GM21423 (cell line): ENCODE data around the gene CASR.

Experiments
- ATAC-seq: cut with Tn5 transposase; IDR thresholded peaks from one replicate; pipeline ENCODE4 v1.9.1; 2021; ENCODE audit warnings: mild to moderate bottlenecking, moderate library complexity; ENCODE audit not compliant: unreplicated experiment

The CASR gene

DNA sequence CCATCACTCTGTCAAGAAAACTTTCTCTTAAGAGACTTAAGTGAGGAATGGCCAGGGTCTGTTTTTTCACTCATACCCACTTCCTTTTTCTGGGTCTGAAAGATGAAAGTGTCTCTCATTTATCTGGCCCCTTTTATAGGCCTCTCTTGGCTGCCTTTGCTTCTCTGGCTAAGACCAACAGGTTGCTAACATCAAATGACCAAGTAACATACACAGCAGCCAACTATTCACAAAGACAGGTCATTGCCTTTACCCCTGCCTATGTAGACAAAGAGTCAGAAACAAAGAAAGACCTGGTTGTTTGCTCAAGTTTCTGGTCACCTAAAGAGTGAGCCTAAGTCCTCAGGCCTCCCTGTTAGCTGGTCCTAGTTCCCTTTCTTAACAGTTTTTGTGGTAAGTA is 117.6 kb downstream of the CASR start:
- ATAC-seq = peak; percentile 49

DNA sequence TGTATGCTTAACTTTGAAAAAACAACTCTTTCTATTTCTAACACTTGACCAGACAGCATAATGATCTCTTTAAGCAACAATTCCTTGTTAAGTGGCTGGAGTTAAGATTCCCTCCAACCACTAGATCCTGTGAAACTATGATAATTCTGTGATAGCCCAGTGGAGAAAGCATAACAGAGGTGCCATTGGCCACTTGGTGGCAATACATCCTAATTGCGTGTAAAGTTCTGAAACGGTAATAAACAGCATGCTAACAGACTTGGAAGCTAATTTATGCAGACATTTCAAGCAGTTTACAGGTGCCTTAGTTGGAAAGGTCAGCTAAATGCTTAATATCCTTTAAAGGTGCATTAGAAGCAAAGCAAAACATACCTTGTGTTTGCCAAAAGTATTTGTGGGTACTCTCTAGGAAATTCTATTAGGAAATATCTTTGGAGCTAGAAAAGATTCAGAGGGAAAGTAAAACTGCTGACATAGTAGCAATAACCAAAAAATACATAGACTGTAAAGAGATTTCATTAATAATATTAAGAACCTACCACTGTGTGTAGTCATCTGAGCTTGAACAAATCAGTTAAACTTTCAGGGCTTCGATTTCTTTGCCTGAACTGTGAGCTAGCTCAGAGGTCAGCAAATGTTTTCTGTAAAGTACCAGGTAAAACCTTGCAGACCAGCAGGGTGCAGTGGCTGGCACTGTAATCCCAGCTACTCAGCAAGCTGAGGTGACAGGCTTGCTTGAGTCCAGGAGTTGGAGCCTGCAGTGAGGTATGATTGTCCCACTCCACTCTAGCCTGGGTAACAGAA is 122.6 kb downstream of the CASR start:
- no peak for ATAC-seq

DNA sequence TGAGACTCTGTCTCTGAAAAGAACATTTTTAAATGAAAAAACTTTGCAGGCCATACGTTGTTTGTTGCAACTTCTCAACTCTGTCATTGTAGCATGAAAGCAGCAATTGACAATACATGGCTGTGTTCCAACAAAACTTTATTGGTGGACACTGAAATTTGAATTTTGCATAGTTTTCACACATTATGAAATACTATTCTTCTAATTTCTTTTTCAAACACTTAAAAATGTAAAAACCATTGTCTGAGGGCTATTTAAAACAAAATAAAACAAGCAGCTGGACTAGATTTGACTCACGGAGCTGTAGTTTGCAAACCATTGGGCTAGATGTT is 123.1 kb downstream of the CASR start:
- no peak for ATAC-seq

DNA sequence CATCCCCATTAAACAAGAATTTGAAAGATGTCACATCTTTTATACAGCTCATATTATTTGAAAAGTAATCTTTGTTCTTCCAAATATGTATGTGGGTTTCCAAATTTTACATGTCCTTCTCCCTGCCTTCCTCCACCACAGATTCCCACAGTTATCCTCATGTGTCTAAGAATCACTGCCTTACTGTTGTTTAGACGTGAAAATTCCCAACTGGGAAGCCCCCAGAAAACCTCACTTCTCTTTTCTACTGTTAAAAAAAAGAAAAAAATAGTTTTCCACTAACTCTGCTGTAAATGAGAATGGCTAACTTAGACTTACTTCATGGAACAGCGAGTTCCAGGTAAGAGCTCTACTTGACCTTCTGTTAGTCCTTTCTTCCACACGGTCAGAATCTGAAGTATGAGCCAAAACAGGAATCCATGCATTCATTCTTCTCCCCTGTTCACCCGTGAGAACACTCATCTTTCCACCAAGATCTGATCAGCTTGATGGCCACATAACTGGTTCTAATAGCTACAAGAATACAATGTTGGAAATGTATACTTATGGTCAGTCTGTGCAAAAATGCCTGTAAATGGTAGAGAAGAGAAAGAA is 123.7 kb downstream of the CASR start:
- ATAC-seq = no peak

DNA sequence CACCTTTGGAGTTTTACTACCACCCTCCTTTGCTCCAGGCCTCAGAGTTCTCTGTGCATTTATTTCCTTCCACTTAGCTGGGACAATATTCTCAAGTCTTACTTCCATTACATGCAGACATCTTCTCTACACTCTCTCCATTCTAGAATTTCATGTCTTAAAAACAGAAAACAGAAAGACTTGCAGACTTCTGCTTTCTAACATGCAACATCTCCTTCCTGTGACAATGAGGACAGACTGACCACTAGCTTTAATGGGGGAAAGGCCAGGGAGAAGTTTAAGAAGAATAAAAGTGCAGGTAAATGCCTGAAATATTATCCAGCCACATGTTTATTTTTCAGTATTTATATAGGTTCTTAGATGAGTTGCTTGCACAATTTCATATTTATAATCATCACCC is 124.5 kb downstream of the CASR start:
- ATAC-seq = no peak

DNA sequence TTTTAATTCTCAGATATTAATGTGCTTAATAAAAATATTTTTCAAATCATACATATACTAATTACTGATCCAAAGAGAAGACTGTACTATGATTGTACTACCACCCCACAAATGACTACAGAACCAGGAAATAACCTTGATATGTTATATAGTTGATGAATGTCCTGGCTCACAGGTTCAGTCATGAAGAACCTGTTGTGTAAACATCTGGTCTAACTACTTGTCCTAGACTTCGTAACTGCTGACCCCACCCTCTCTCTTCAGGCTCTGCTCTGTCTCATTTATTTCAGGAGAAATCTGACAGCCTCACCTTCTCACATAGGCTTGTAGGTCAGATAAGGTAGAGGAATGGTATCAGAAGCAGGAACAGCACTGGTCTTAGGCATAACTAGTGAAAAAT is 126.9 kb downstream of the CASR start:
- ATAC-seq = no peak

DNA sequence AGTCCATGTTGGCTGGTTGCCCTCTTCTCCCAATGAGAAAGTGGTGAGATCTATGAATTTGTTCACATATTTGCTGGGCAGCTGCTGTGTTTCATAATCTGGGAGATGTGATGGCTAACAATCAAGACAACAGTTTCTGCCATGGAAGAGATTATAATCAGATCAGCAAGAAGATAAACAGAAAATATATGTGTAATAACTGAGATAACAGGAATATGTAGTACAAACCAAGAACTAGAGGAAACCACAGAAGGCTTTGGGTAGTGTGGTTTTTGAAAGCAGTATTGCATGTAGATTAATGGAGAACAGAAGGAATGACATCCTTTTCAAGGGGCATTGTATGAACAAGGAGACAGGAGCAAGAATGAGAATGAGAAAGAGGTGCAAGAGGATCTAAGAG is 129.4 kb downstream of the CASR start:
- no peak for ATAC-seq

DNA sequence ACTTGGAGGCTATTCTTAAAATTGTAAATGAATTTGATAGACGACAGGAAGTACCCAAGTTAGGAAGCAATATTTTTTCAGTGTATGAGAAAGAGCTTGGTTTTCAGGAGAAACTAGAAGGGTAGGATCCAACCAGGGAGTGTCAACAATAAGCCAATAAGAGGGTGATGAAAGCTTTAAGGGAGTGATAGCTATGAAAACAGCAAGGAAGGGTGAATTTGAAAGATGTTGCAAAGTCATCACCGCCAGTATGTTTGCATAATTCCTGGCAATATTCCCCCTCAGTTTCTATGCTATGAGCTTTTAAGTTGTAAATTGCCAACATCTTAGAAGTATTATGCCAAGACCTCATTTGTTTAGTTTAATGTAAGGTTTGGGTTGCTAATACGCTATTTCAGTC is 129.8 kb downstream of the CASR start:
- ATAC-seq = no peak

DNA sequence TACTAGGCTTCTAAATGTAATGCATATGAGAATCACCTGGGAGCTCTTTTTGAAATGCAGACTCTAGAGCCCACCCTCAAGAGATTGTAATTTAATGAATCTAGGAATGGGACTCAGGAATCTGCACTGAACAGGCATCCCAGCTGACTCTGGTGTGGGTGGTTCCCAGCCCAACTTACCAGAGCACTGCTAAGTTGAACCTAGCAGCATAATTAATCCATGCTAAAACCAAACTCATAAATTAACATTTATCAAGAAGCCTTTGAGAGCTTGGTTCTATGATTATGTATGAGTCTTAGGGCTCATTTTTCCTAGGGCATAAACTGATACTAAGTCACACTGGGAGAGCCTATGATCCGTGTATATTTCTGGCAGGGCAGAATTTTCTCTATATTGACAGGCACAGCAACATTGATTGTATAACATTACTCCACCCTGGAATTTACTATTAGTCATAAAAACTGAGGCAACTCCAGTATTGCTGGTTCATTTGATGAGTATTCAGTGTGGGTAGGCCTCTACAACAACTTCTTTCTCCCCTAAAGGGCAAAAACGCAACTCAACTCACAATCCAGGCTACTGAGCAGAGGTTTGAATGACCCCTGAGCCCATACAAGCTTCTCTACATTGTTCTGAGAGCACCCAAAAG is 130.9 kb downstream of the CASR start:
- ATAC-seq = no peak

DNA sequence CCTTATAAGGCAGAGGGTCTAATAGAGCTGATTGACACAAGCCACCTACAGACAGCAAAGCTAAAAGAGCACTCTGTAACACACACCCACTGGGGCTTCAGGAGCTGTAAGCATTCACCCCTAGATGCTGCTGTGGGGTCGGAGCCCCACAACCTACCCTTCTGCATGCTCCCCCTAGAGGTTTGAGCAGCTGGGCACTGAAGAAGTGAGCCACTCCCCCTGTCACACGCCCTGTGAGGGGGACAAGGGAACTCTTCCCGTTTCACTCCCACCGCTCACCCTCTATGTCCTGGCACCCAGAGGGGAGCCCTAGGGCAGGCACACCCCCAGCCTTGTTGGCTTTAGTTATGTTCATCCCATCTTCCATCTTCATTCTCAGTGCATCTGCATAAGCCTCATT is 132.2 kb downstream of the CASR start:
- ATAC-seq = no peak

DNA sequence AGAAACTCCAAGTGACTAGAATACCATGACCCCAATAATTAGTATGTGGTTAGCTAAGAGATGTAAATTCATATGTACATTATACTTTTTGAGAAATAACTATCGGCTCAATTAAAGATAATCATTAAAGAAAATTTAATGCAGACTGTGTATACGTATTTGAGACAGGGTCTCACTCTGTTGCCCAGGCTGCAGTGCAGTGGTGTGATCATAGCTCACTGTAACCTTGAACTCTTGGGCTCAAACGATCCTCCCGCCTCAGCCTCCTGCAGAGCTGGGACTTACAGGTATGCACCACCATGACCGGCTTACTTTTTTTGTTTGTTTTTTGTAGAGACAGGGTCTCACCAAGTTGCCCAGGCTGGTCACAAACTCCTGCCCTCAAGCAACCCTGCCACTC is 132.9 kb downstream of the CASR start:
- no peak for ATAC-seq

DNA sequence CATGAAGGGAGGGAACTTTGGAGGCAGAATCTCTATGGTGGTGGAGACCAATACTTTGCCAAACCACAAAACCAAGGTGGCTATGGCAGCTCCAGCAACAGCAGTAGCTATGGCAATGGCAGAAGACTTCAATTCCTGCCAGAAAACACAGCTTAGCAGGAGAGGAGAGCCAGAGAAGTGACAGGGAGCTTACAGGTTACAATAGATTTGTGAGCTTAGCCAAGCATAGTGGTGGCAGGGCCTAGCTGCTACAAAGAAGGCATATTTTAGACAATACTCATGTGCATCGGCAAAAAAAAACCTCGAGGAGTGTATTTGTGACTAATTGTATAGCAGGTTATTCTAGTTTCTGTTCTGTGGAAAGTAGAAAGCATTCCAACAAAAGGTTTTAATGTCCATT is 135.2 kb downstream of the CASR start:
- ATAC-seq = no peak

DNA sequence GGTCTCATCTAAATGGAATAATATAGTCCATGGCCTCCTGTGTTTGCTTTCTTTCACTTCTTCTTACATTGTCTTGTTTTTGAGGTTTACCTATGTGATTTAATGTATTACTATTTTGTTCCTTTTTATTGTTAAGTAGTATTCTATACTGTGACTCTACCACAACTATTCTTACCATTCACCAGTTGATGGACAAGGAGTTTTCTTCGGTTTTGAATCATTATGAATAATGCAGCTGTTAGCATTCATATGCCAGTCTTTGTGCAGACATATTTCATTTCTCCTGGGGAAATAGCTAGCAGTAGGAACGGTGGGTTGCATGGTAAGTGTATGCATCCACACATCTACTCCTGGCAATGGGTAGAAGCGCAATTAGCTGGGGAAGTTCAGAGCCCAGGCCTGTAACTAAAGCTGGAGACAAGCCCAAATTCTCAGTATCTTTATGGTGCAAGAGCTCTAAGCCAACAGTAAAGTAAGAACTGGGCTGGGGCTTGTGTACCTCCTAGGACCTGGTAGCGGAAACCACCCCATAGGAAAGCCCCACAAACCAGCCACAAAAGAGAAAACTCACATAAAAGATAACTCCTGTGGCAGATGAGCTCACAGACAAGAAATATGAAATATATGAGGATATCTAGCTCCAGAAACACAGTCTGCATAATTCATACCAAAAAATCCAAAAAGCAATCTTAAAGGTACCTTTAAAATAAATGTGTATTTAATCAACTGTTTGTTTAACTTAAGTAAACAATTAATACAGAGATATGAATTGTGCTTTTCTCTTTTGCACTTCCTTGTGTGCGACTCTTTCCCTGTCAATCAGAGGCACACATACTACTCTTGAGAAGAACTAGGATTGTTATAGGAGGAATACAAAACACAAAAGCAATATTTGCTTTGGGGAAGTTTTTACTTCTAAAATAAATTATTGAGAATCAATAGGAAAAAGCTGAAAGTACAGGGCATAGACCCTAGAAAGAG is 138.9 kb downstream of the CASR start:
- ATAC-seq = peak; percentile 65

DNA sequence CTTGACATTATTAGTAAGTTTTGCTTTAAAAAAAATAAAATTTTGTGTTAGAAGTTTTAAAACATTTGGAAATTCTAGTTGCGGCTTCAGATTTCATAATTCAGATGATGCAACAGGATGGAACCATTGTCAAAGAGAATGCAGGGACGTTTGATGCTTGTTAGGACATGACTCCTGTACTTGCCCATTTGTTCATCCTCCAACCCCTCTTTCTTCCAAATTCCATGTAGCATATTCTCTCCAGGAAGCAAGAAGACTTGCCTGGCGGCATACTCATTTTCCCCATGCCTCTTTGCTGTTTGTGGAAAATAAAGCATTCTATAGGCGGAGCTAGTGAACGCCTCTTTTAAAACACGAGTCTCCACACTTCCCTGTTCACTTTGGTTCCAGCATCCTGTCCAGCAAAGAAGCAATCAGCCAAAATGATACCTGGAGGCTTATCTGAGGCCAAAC is 141.4 kb downstream of the CASR start, which contains the start of gene CSTA:
Gene CSTA (plus strand): TSS at position 378 of the 453 bp plus-strand sequence. CDS start 45 bp downstream, at position 423.
- ATAC-seq = no peak

DNA sequence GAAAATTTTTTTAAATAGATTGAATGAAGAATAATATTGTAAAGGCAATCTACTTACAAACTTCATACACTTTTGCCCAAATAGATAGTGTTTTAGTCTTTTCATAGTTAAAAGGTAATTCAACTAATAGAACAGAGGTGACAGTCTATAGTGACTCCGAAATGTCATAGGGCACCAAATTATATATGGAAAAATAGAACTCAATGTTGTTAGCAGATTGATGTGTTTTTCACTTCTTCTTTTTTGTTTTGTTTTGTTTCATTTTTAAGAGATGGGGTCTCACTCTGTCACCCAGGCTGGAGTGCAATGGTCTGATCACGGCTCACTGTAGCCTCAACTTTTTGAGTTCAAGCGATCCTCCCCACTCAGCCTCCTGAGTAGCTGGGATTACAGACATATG is 142.3 kb downstream of the CASR start:
- ATAC-seq = no peak

DNA sequence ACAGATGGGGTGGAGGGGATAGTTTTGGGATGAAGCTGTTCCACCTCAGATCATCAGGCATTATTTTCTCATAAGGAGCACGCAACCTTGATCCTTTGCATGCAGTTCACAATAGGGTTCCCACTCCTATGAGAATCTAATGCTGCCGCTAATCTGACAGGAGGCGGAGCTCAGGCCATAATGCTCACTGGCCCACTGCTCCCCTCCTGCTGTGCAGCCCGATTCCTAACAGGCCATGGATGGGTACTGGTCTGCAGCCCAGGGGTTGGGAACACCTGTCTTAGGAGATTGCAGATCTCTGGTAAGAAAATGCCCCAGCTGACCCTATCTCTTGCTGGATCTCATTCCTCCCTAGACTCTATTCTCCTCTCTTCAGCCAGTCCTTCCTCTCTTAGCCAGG is 148.4 kb downstream of the CASR start:
- no peak for ATAC-seq

DNA sequence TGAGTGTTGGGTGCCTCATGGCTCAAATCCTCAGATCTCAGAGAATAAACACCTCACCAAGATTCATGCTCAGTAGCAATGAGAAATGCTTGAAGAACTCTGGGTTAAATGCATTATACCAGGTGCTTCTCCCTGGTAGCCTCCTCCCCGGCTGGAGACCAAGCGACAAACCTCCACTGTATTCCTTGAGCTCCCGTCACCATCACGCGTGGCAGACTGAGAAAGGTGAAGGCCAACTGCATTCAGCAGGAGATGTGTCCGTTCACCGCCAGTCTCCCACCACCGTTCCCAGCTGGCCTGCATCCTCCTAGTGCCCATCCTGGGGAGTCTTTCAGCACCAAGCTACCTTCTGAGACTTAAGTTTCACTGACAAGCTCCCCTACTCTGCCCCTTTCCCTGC is 149.1 kb downstream of the CASR start:
- no peak for ATAC-seq
